ENCODE results near the gene ALDH8A1.

Gene ALDH8A1

DNA sequence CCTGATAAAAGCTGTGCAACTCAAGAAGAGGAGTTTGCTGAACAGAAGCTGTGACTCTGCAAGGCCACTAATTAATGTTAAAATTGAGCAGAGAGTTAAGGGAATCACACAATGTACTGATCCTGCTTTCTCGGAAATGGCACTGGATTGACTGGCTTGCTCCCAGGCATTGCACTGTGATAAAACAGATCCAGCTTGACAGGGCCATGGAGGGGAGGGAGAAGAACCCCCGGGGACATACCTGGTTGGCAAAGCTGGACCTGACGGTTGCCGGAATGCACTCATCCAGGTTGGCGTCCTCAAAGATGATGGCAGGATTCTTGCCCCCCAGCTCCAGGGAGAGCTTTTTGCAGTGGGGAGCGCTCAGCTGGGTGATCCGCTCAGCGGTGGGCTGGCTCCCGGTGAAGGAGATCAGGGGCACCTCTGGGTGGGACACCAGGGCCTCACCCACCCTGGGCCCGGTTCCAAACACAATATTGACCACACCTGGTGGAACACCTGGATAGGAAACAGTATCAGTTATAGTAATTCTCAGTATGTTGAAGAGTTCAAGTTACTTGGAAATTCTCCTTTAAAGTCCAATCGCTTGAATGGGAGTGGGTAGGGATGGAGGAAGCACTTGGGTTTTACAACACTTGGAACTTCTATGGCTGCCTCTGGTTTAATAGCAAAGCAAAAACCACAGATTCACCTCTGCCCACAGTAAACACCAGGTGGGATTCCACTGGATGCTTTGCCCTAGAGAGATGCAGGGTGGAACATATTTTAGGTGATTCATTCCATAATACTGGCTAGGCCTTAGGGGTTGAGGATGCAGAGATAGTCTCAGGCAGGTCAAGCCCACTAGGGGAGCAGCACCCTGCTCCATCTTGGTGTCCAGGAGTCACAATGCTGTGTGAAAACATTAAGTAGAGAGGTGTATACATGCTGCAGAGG is 17.1 kb downstream of the ALDH8A1 start:
- 89 to 92% methylated on average over 5 to 7 of the region's 11 CpGs for WGBS, 2 experiments (ENCODE audit: insufficient coverage in 2 of 2)
- H3K27ac ChIP-seq (ENCODE audit: low read depth, low read length, severe bottlenecking): no peak overlapping the region
- no peaks in the 10 kb centered on the region for H3K4me1 ChIP-seq (ENCODE audit: control insufficient read depth, insufficient read depth, low read length, poor library complexity, severe bottlenecking)
- no peak overlapping the region for H3K4me3 ChIP-seq (ENCODE audit: extremely low read depth, insufficient read depth, low read length, poor library complexity, severe bottlenecking)
- H3K9me3 ChIP-seq (ENCODE audit: control insufficient read depth, low read length): no peaks in the 10 kb centered on the region
- H3K36me3 ChIP-seq (ENCODE audit: control insufficient read depth, insufficient read depth, low read length): no peaks in the 10 kb centered on the region

DNA sequence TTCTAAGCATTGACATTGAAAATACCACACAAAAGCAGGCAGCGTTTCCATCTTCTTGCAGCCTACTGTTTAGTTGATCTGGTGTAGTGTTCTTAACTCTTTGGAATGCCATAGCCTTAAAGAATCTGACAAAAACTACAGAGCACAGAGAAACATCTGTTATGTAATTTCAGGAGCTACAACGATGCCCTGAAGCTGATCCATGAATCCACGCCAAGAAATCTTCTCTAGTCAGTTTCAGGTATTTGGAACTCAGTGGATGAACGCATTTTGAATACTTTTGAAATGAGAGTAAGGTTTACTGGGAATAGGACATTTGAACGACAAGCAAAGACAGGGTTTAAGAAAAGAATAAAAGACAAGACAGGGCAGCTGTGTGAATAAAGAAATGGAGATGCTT is 17.8 kb downstream of the ALDH8A1 start:
- H3K27ac ChIP-seq (ENCODE audit: low read depth, low read length, severe bottlenecking): no peak overlapping the region
- H3K36me3 ChIP-seq (ENCODE audit: control insufficient read depth, insufficient read depth, low read length): no peaks in the 10 kb centered on the region
- H3K4me1 ChIP-seq (ENCODE audit: control insufficient read depth, insufficient read depth, low read length, poor library complexity, severe bottlenecking): no peaks in the 10 kb centered on the region
- 63 to 65% methylated on average over 4 of the region's 5 CpGs for WGBS, 2 experiments (ENCODE audit: insufficient coverage in 2 of 2)
- H3K9me3 ChIP-seq (ENCODE audit: control insufficient read depth, low read length): no peaks in the 10 kb centered on the region
- no peak overlapping the region for H3K4me3 ChIP-seq (ENCODE audit: extremely low read depth, insufficient read depth, low read length, poor library complexity, severe bottlenecking)

DNA sequence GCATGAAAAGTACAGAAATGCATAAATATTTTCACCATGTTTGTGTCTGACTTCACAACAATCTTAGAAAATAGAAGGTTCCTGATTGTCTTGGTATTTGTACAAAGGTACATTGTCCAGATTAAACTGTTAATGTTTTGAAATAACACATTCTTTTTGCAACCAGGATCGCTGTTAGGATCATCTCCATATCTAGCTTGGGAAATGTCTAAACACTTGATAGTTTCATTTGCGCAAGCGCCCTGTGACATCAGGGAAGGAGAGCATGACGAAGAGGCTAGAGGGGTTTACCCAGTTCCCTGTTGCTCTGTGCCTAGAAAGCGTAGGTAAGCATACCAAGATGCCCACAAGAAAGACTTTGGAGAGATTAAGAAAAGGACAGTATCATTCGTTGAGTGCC is 19.4 kb downstream of the ALDH8A1 start:
- H3K9me3 ChIP-seq (ENCODE audit: control insufficient read depth, low read length): no peaks in the 10 kb centered on the region
- no peak overlapping the region for H3K27ac ChIP-seq (ENCODE audit: low read depth, low read length, severe bottlenecking)
- H3K4me1 ChIP-seq (ENCODE audit: control insufficient read depth, insufficient read depth, low read length, poor library complexity, severe bottlenecking): no peaks in the 10 kb centered on the region
- H3K4me3 ChIP-seq (ENCODE audit: extremely low read depth, insufficient read depth, low read length, poor library complexity, severe bottlenecking): no peak overlapping the region
- H3K36me3 ChIP-seq (ENCODE audit: control insufficient read depth, insufficient read depth, low read length): no peaks in the 10 kb centered on the region
- WGBS, 2 experiments (ENCODE audit: insufficient coverage in 2 of 2): 89 to 95% methylated on average over 4 to 5 of the region's 6 CpGs

DNA sequence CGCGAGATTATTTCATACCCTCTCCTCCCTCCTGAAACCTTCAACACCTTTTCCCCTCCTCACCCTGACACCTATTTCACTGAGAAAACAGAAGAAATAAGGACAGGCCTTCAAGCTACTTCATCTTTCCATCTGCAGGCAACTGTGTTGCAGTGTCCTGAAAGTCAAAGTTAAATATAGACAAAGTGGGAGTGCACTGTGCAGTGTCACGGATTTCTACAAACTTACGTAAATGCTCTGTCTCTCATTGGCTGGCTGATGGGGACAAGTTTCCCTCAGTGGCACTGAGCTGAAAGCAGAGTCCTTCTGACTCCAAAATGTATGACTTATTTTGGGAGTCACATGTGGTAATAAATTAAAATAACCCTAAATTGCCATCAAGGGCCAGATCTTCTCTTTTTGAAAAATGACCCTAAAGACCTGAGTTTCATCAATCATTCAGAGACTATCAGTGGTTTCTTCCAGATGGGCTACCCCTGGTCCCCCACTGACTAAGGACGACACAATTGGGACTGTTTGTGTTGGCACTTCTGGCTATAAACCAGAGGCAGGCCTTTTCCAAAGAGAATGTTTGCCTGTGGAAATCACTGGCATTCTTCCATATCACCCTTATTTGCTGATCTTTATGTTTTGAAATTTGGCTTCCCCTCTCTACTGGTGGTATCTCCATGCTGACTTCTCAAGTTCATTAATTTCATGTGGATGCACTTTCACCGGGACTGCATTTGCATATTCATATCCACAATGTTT is 21.6 kb downstream of the ALDH8A1 start:
- no peak overlapping the region for H3K27ac ChIP-seq (ENCODE audit: low read depth, low read length, severe bottlenecking)
- no peak overlapping the region for H3K4me3 ChIP-seq (ENCODE audit: extremely low read depth, insufficient read depth, low read length, poor library complexity, severe bottlenecking)
- H3K4me1 ChIP-seq (ENCODE audit: control insufficient read depth, insufficient read depth, low read length, poor library complexity, severe bottlenecking): no peaks in the 10 kb centered on the region
- no peaks in the 10 kb centered on the region for H3K36me3 ChIP-seq (ENCODE audit: control insufficient read depth, insufficient read depth, low read length)
- no peaks in the 10 kb centered on the region for H3K9me3 ChIP-seq (ENCODE audit: control insufficient read depth, low read length)
- 94 to 95% methylated on average over 3 to 5 of the region's 6 CpGs for WGBS, 2 experiments (ENCODE audit: insufficient coverage in 2 of 2)

DNA sequence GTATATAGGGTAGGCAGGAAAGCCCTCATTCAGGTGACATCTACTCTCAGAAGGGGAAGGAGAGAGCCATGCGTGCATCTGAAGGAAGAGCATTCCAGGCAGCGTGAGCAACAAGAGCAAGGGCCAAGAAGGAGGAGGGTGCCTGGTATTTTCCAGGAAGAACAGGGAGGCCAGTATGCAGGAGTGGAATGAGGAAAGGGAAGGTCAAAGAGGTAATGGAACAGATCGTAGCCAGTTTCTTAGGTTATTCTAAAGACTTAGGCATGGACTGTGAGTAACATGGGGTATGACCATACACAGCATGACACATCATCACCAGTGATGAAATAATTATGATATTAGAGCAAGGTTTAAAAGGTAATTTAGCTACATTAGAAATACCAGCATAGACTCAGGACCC is 24.1 kb downstream of the ALDH8A1 start:
- 82 to 90% methylated on average over 2 of the region's 3 CpGs for WGBS, 2 experiments (ENCODE audit: insufficient coverage in 2 of 2)
- Histone ChIP-seq H3K4me3 (ENCODE audit: extremely low read depth, insufficient read depth, low read length, poor library complexity, severe bottlenecking) (no peak overlapping the region), H3K27ac (ENCODE audit: low read depth, low read length, severe bottlenecking) (no peak overlapping the region), H3K36me3 (ENCODE audit: control insufficient read depth, insufficient read depth, low read length) (no peaks in the 10 kb centered on the region), H3K4me1 (ENCODE audit: control insufficient read depth, insufficient read depth, low read length, poor library complexity, severe bottlenecking) (no peaks in the 10 kb centered on the region), H3K9me3 (ENCODE audit: control insufficient read depth, low read length) (no peaks in the 10 kb centered on the region)

DNA sequence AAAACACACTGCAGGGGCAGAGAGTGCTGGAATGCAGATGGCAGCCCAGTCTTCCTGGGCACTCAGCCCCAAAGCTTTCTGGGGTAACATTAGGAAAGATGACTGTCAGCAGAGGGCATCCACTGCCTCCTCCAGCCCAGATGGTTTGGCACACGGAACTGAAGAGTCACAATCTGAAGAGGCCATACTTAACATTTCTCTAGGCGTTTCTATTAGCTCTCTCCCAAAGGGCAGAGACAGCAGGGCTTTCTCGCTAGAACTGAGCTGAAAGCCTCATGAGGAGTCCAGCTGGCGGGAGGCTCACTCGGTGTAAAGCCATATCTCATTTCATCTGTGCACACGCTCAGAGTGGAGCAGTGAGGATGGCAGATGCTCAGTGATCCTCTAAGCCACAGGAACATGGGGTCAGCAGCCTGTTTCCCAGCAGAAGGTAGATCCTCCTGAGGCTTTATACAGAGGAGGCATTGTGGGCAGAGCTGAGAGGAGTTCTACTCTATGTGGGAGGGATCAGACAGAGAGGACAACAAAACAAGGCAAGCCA is 28.1 kb downstream of the ALDH8A1 start:
- Histone ChIP-seq H3K27ac (ENCODE audit: low read depth, low read length, severe bottlenecking) (no peak overlapping the region), H3K4me1 (ENCODE audit: control insufficient read depth, insufficient read depth, low read length, poor library complexity, severe bottlenecking) (no peaks in the 10 kb centered on the region), H3K36me3 (ENCODE audit: control insufficient read depth, insufficient read depth, low read length) (no peaks in the 10 kb centered on the region), H3K4me3 (ENCODE audit: extremely low read depth, insufficient read depth, low read length, poor library complexity, severe bottlenecking) (no peak overlapping the region), H3K9me3 (ENCODE audit: control insufficient read depth, low read length) (no peaks in the 10 kb centered on the region)
- 92 to 98% methylated on average over 6 of the region's 6 CpGs for WGBS, 2 experiments (ENCODE audit: insufficient coverage in 2 of 2)

DNA sequence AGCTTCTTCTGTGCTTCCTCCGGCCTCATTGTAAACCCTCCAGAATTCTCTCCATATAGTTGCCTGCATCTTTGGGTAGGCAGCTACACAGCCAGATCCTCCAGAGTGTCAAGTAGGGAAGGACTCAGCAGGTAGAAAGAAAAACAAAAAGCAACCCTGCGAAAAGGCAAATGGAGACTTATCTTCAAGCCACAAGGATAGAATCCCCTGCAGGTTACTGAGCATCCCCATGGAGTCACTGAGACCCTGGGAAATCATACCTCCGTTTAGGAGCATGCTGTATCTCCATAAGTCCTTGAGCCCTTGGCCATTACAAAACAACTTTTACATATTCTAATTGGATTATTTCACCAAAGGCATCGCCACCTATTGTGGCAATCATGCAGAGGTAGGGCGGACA is 28.6 kb downstream of the ALDH8A1 start:
- Histone ChIP-seq H3K27ac (ENCODE audit: low read depth, low read length, severe bottlenecking) (no peak overlapping the region), H3K36me3 (ENCODE audit: control insufficient read depth, insufficient read depth, low read length) (no peaks in the 10 kb centered on the region)
- 78 to 86% methylated on average over 4 to 5 of the region's 5 CpGs for WGBS, 2 experiments (ENCODE audit: insufficient coverage in 2 of 2)

DNA sequence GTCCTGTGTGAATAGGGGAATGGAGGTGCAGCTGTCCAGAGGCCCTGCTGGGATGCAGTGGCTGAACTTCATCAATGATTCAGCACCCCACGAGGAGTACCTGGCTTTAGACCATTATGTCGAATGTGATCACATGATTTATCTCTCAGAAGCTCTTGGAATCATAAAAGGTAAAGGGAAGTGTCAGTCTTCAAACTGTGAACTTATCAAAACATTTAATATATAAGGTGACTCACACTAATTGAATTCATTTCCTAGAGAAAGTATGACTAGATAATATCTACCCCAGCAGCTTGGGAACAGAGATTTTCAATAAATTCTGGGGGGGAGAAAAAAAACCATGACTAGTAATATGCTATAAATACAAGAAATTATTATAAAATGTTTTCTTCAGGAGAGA is 29.5 kb downstream of the ALDH8A1 start:
- H3K4me3 ChIP-seq (ENCODE audit: extremely low read depth, insufficient read depth, low read length, poor library complexity, severe bottlenecking): no peak overlapping the region
- no peaks in the 10 kb centered on the region for H3K36me3 ChIP-seq (ENCODE audit: control insufficient read depth, insufficient read depth, low read length)
- H3K27ac ChIP-seq (ENCODE audit: low read depth, low read length, severe bottlenecking): no peak overlapping the region
- H3K9me3 ChIP-seq (ENCODE audit: control insufficient read depth, low read length): no peaks in the 10 kb centered on the region
- no peaks in the 10 kb centered on the region for H3K4me1 ChIP-seq (ENCODE audit: control insufficient read depth, insufficient read depth, low read length, poor library complexity, severe bottlenecking)
- WGBS, 2 experiments (ENCODE audit: insufficient coverage in 2 of 2): 100% methylated on average over 2 of the region's 2 CpGs; no CpG with 5 or more reads in 1 of the 2 experiments

More for the DNA sequence above, 28.6 kb downstream of the ALDH8A1 start:
- Histone ChIP-seq H3K4me1 (ENCODE audit: control insufficient read depth, insufficient read depth, low read length, poor library complexity, severe bottlenecking) (no peaks in the 10 kb centered on the region), H3K4me3 (ENCODE audit: extremely low read depth, insufficient read depth, low read length, poor library complexity, severe bottlenecking) (no peak overlapping the region), H3K9me3 (ENCODE audit: control insufficient read depth, low read length) (no peaks in the 10 kb centered on the region)

DNA sequence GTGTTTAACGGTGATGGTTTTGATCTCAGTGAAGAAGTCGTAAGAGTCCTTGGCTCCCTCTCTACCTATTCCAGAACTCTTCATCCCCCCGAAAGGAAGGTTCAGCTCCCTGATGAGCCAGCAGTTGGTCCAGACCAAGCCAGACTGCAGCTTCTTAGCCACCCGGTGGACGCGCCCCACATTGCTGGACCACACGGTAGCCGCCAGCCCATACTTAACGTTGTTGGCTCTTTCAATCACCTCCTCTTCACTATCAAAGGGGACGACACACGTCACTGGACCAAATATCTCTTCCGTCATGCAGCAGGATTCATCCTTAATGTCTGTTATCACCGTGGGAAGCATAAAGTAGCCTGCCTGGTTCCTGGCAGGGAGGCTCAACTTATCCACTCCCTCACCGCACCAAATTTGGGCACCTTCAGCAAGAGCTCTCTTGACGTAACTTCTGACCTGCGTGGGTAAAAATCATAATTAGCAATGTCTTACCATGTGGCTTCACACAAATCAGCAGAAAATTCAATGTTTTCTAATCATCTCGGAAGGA is 31.4 kb downstream of the ALDH8A1 start:
- no peaks in the 10 kb centered on the region for H3K36me3 ChIP-seq (ENCODE audit: control insufficient read depth, insufficient read depth, low read length)
- H3K9me3 ChIP-seq (ENCODE audit: control insufficient read depth, low read length): no peaks in the 10 kb centered on the region
- H3K4me3 ChIP-seq (ENCODE audit: extremely low read depth, insufficient read depth, low read length, poor library complexity, severe bottlenecking): no peak overlapping the region
- H3K27ac ChIP-seq (ENCODE audit: low read depth, low read length, severe bottlenecking): no peak overlapping the region
- H3K4me1 ChIP-seq (ENCODE audit: control insufficient read depth, insufficient read depth, low read length, poor library complexity, severe bottlenecking): no peaks in the 10 kb centered on the region
- 89 to 90% methylated on average over 15 to 16 of the region's 17 CpGs for WGBS, 2 experiments (ENCODE audit: insufficient coverage in 2 of 2)

DNA sequence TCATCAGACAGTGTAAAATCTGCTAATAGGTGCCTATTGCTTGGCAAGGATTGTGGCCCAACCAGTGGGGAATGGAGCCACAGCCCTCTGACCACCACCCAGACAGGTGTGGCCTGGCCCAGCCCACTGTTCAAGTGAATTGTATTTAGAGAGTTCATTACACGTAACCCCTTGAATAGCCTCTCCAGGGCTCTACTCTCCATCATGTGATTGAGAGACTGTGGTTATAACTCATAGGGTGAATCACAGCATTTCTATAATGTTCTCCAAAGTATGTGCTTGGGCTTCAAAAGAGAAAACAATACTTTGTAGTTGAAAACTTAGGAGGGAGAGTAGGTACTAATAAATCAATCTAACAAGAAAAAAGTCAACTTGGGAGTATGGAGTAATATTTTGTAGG is 38.4 kb downstream of the ALDH8A1 start:
- Histone ChIP-seq H3K9me3 (ENCODE audit: control insufficient read depth, low read length) (no peaks in the 10 kb centered on the region), H3K36me3 (ENCODE audit: control insufficient read depth, insufficient read depth, low read length) (no peaks in the 10 kb centered on the region), H3K4me3 (ENCODE audit: extremely low read depth, insufficient read depth, low read length, poor library complexity, severe bottlenecking) (no peak overlapping the region), H3K4me1 (ENCODE audit: control insufficient read depth, insufficient read depth, low read length, poor library complexity, severe bottlenecking) (peaks cover 8% of the 10 kb centered on the region), H3K27ac (ENCODE audit: low read depth, low read length, severe bottlenecking) (no peak overlapping the region)
- no CpG with 5 or more reads among the region's 1 CpG for WGBS, 2 experiments (ENCODE audit: insufficient coverage in 2 of 2)

Data from mesodermal cell (in vitro differentiated cells).